ENCODE measurements around the gene RBM4.
"Not testable (repeated sequence)": the region's sequence is repeated elsewhere in the genome, so short reads cannot be mapped to it uniquely, and the experiment has no call there.

The RBM4 gene

GRCh38 chr11:66617155-66617834 is 21.2 kb upstream of the RBM4 start:
- DNase-seq, result peak; percentile 89

- DNase-seq, result peak; percentile 56
Observed at GRCh38 chr11:66619080-66619554, 19.4 kb upstream of the RBM4 start.

GRCh38 chr11:66624450-66624849 is 14.1 kb upstream of the RBM4 start:
- no peak for DNase-seq

GRCh38 chr11:66625041-66625751 is 13.3 kb upstream of the RBM4 start:
- no peak for DNase-seq

GRCh38 chr11:66625752-66626149 is 12.8 kb upstream of the RBM4 start:
- no peak for DNase-seq

GRCh38 chr11:66626382-66626781 is 12.1 kb upstream of the RBM4 start:
- DNase-seq, result no peak

GRCh38 chr11:66626926-66627325 is 11.6 kb upstream of the RBM4 start:
- DNase-seq, result no peak

GRCh38 chr11:66628061-66628603 is 10.4 kb upstream of the RBM4 start:
- no peak for DNase-seq

- DNase-seq, result no peak
Observed at GRCh38 chr11:66629356-66629755, 9.1 kb upstream of the RBM4 start.

GRCh38 chr11:66631883-66632282 is 6.6 kb upstream of the RBM4 start:
- DNase-seq, result no peak

- DNase-seq, result no peak
Observed at GRCh38 chr11:66632952-66633351, 5.6 kb upstream of the RBM4 start.

- DNase-seq, result peak; percentile 50
Observed at GRCh38 chr11:66636411-66636810, 2.1 kb upstream of the RBM4 start.

- peak; percentile 82 for DNase-seq
Observed at GRCh38 chr11:66637557-66638176, 836 bp upstream of the RBM4 start.

- DNase-seq, result peak; percentile 73
Observed at GRCh38 chr11:66639066-66639813, 737 bp downstream of the RBM4 start.

GRCh38 chr11:66639814-66640340 is 1.4 kb downstream of the RBM4 start:
- not testable (repeated sequence) for DNase-seq

GRCh38 chr11:66641834-66642233 is 3.3 kb downstream of the RBM4 start:
- no peak for DNase-seq

- no peak for DNase-seq
Observed at GRCh38 chr11:66643745-66644437, 5.4 kb downstream of the RBM4 start.

GRCh38 chr11:66646828-66647227 is 8.3 kb downstream of the RBM4 start:
- DNase-seq, result no peak

GRCh38 chr11:66649903-66650302 is 11.4 kb downstream of the RBM4 start:
- no peak for DNase-seq

- DNase-seq, result peak; percentile 46
Observed at GRCh38 chr11:66651016-66651415, 12.5 kb downstream of the RBM4 start.

GRCh38 chr11:66652651-66653050 is 14.1 kb downstream of the RBM4 start:
- DNase-seq, result no peak

- DNase-seq, result no peak
Observed at GRCh38 chr11:66653123-66653522, 14.6 kb downstream of the RBM4 start.

Measured in DMS53 (cell line).